K562 (cell line): ENCODE measurements around the gene TAF9. TPM values are rescaled to one million over a fixed set of nuclear protein-coding genes. Genes with fewer than 3 reads are reported as not detected.

Source experiments
- ATAC-seq: fragments of 200-7000 bp; cut with Tn5 transposase; 3 replicates; pipeline ENCODE4 v1.9.1; 2020; ENCODE audit warnings: moderate library complexity
- BruUV-seq: library from RNA; stranded (reverse); fragments of 400-500 nt; replicated peaks from 2 replicates; lab custom pipeline; 2021; lab: Mats Ljungman, UMichigan
- CTCF ChIA-PET: fragments of 300-600 bp; formaldehyde crosslinking; extraction: SDS; loops from one replicate; lab custom pipeline; 2021; ENCODE audit warnings: low intra/inter-chr PET ratio; lab: Yijun Ruan, JAX
- POLR2A ChIA-PET: fragments of 300-600, 350-650 bp; sonication (Branson Sonifier 250); formaldehyde crosslinking; extraction: SDS; loops from one replicate; lab custom pipeline; 2021; ENCODE audit warnings: antibody characterized with exemption, inconsistent platforms; lab: Yijun Ruan, JAX
- DNase-seq, 4 experiments: peaks; one replicate each; pipeline versions ENCODE4 v3.0.0 to v3.0.0-alpha.2; 2011 to 2018; ENCODE audit warnings: low spot score in 3 of 4, mixed read lengths in 3 of 4; ENCODE audit errors: extremely low read depth in 1 of 4
- FAIRE-seq: peaks from 2 replicates; lab custom pipeline; 2011; peaks lifted over from hg19 to GRCh38; lab: Jason Lieb, UNC
- H2AFZ ChIP-seq: 2 replicates; pipeline ENCODE4 v1.6.0; 2011; ENCODE audit warnings: low read depth, low read length, control low read depth, inconsistent platforms
- H3K27ac ChIP-seq: fragments of 200-600 bp; 3 replicates; pipeline ENCODE4 v1.8.0; 2011; ENCODE audit warnings: low read depth, mild to moderate bottlenecking, control low read depth, inconsistent platforms, low read length, moderate library complexity, mixed read lengths; ENCODE audit errors: extremely low read depth
- H3K27me3 ChIP-seq, 2 experiments: fragments of 300-600 bp in 1 of 2; 2 replicates in 1 of 2; 3 replicates in 1 of 2; pipeline versions ENCODE4 v1.6.0 to v1.8.0; 2011; ENCODE audit warnings: inconsistent platforms in 2 of 2, low read length in 2 of 2, mild to moderate bottlenecking in 1 of 2, mixed read lengths in 1 of 2, moderate library complexity in 1 of 2; ENCODE audit not compliant: control insufficient read depth in 2 of 2, insufficient read depth in 2 of 2
- H3K36me3 ChIP-seq: fragments of 300-600 bp; 3 replicates; pipeline ENCODE4 v1.8.0; 2011; ENCODE audit warnings: mild to moderate bottlenecking, low read length, inconsistent platforms; ENCODE audit not compliant: control insufficient read depth, insufficient read depth
- H3K4me1 ChIP-seq, 2 experiments: fragments of 200-600 bp in 1 of 2; replicated peaks in 1 of 2; 2 replicates in 1 of 2; 3 replicates in 1 of 2; pipeline versions ENCODE4 v1.5.1 to v1.8.0; 2011; ENCODE audit warnings: inconsistent platforms in 2 of 2, low read length in 2 of 2, mild to moderate bottlenecking in 1 of 2, mixed read lengths in 1 of 2, moderate library complexity in 1 of 2; ENCODE audit not compliant: control insufficient read depth in 2 of 2, insufficient read depth in 2 of 2
- H3K4me2 ChIP-seq: 2 replicates; pipeline ENCODE4 v1.6.1; 2011; ENCODE audit warnings: low read length, control low read depth, inconsistent platforms, mixed read lengths; ENCODE audit not compliant: insufficient read depth
- H3K4me3 ChIP-seq: fragments of 200-600 bp; sonication (generic), shearing (Covaris generic); 2 replicates; pipeline ENCODE4 v1.5.1; 2016; ENCODE audit warnings: control low read depth, inconsistent platforms
- H3K79me2 ChIP-seq: fragments of 200-600 bp; 3 replicates; pipeline ENCODE4 v1.8.0; 2011; ENCODE audit warnings: low read length, inconsistent platforms; ENCODE audit not compliant: control insufficient read depth, insufficient read depth
- H3K9ac ChIP-seq, 2 experiments: 2 replicates each; pipeline versions ENCODE4 v1.6.0 to v1.6.1; 2011; ENCODE audit warnings: low read depth in 2 of 2, low read length in 2 of 2, control low read depth in 1 of 2, inconsistent platforms in 1 of 2, mild to moderate bottlenecking in 1 of 2, mixed read lengths in 1 of 2; ENCODE audit not compliant: insufficient read depth in 1 of 2
- H3K9me1 ChIP-seq: one replicate; pipeline ENCODE4 v1.6.0; 2011; ENCODE audit warnings: inconsistent platforms, mild to moderate bottlenecking, low read length, moderate library complexity; ENCODE audit not compliant: control insufficient read depth, insufficient read depth
- H3K9me3 ChIP-seq: replicated peaks from 2 replicates; pipeline ENCODE4 v1.5.1; 2011; ENCODE audit warnings: low read depth, low read length, inconsistent platforms; ENCODE audit not compliant: control insufficient read depth, insufficient read depth
- H4K20me1 ChIP-seq: replicated peaks from 2 replicates; pipeline ENCODE4 v1.6.1; 2011; ENCODE audit warnings: low read length, inconsistent platforms, mixed read lengths; ENCODE audit not compliant: control insufficient read depth, insufficient read depth
- CEBPG ChIP-seq, 3 experiments: fragments of 200-800 bp in 1 of 3; sonication (Bioruptor generic) in 1 of 3; sonication (generic) in 1 of 3; formaldehyde crosslinking in 1 of 3; IDR thresholded peaks in 2 of 3; conservative IDR thresholded peaks in 1 of 3; 2 replicates each; pipeline versions ENCODE4 v1.6.1 to v1.8.0; 2016 to 2022; ENCODE audit warnings: missing compliant biosample characterization in 2 of 3, missing genetic modification characterization in 2 of 3, mild to moderate bottlenecking in 1 of 3, missing genetic modification reagents in 1 of 3
- DMBX1 ChIP-seq: fragments of 250-450 bp; sonication (Bioruptor Pico); IDR thresholded peaks from 2 replicates; pipeline ENCODE4 v1.8.0; 2022; ENCODE audit warnings: inconsistent platforms, mild to moderate bottlenecking, moderate library complexity, borderline replicate concordance
- L3MBTL2 ChIP-seq: fragments of 450-650 bp; IDR thresholded peaks from 2 replicates; pipeline ENCODE4 v1.6.1; 2016; ENCODE audit warnings: mild to moderate bottlenecking, moderate library complexity
- NFRKB ChIP-seq: fragments of 450-650 bp; IDR thresholded peaks from 2 replicates; pipeline ENCODE4 v1.6.1; 2016; ENCODE audit warnings: low read depth
- RAD21 ChIP-seq, 2 experiments: fragments of 250-450 bp in 1 of 2; fragments of 450-650 bp in 1 of 2; sonication (Bioruptor Pico) in 1 of 2; formaldehyde crosslinking in 1 of 2; IDR thresholded peaks in 1 of 2; conservative IDR thresholded peaks in 1 of 2; 2 replicates each; pipeline versions ENCODE4 v1.4.0 to v1.8.0; 2020 to 2022; ENCODE audit warnings: mild to moderate bottlenecking in 2 of 2, moderate library complexity in 1 of 2
- WGBS: fragments of 100-300 bp; shearing (Covaris generic); methylation state at CpG from one replicate; pipeline ENCODE4 v1.1.6; 2016; ENCODE audit warnings: low coverage, mixed read lengths; ENCODE audit not compliant: insufficient coverage; ENCODE audit errors: missing lambda C conversion rate; 5-methylcytosine and 5-hydroxymethylcytosine counted together
- in situ Hi-C: fragments of 300-500 bp; cut with MboI; formaldehyde crosslinking; loops from 4 replicates; pipeline ENCODE4 v1.15.0; 2018; ENCODE audit warnings: inconsistent platforms, mixed read lengths
- intact Hi-C: fragments of 100-400 bp; cut with micrococcal nuclease; formaldehyde crosslinking; loops from 2 replicates; pipeline ENCODE4 v1.14.2; 2022
- polyA plus RNA-seq, 8 experiments: library from polyadenylated mRNA; depleted of rRNA in 4 of 8; stranded (reverse) in 5 of 8; unstranded in 3 of 8; fragments of >200 nt; fragmentation: Nextera tagmentation in 2 of 8; fragmentation: Illumina TruSeq in 1 of 8; extraction: Ambion mirVana in 2 of 8; extraction: Trizol in 1 of 8; gene quantifications; 2 replicates each; pipeline versions ENCODE4 v1.2.1 to v1.2.3, GENCODE V29; 2011 to 2014; ENCODE audit warnings: inconsistent platforms in 1 of 8, missing spikeins in 1 of 8
- total RNA-seq, 7 experiments: library from RNA; depleted of rRNA in 6 of 7; stranded (reverse); fragments of >200 nt in 6 of 7; fragmentation: Illumina TruSeq in 2 of 7; extraction: Trizol in 2 of 7; gene quantifications; 2 replicates each; pipeline versions ENCODE4 v1.2.1 to v1.2.3, GENCODE V29; 2011 to 2021; ENCODE audit warnings: low replicate concordance in 1 of 7
- TF ChIP-seq, protein P1 (sequence below), 2 experiments: fragments of 450-650 bp; conservative IDR thresholded peaks; 2 replicates each; pipeline ENCODE4 v1.6.1; 2017; ENCODE audit warnings: mild to moderate bottlenecking in 2 of 2, moderate library complexity in 2 of 2
- TF ChIP-seq, protein P2 (sequence below): fragments of 250-450 bp; sonication (Bioruptor Pico); IDR thresholded peaks from 2 replicates; pipeline ENCODE4 v1.8.0; 2022; ENCODE audit warnings: moderate library complexity, mild to moderate bottlenecking, inconsistent platforms
- TF ChIP-seq, protein P3 (sequence below): sonication (generic); formaldehyde crosslinking; IDR thresholded peaks from 2 replicates; pipeline ENCODE4 v1.8.1; 2022; ENCODE audit warnings: missing genetic modification reagents
- TF ChIP-seq, protein P4 (sequence below), 3 experiments: IDR thresholded peaks in 2 of 3; conservative IDR thresholded peaks in 1 of 3; 2 replicates each; pipeline ENCODE4 v1.5.1; 2011 to 2012; ENCODE audit warnings: low read length in 3 of 3, mild to moderate bottlenecking in 3 of 3, control low read depth in 2 of 3, improper control_type of control experiment in 1 of 3, inconsistent platforms in 1 of 3, low read depth in 1 of 3, mixed read lengths in 1 of 3, moderate library complexity in 1 of 3; ENCODE audit not compliant: insufficient read depth in 2 of 3

TAF9 gene
- total and polyA plus RNA-seq, 9 of the 15 experiments (the other 6 are each of a cell fraction or from before 2014, with no cell fraction given): 119 to 566 (median 207) TPM

DNA sequence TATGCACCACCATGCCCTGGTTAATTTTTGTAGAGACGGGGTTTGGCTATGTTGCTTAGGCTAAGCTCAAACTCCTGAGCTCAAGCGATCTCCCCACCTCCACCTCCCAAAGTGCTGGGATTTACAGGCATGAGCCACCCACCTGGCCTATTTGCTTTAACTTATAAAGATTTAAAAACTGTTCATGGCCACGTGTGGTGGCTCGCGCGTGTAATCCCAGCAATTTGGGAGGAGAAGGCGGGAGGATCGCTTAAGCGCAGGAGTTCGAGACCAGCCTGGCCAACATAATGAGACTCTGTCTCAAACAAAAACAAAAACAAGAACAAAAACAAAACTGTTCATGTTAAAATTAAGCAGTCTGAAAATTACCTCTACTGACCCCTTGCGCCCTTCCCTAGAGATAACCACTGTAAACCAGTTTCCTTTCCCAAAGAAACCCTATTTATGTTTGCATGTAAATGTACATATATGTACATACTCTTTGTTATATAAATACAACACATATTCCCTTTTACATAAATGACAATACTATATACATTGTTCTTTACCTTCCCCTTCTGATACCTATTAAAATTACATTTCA lies 1.5 kb downstream of the TAF9 start:
- Histone ChIP-seq H4K20me1 (no peaks in the 10 kb centered on the region), H3K79me2 (peaks cover 97% of the 10 kb centered on the region), H3K9me3 (no peaks in the 10 kb centered on the region), H3K9ac (peak overlapping the region; percentile 85 to 97; a peak in 3 of 4 replicates), H3K27ac (peak overlapping the region; percentile 99), H3K4me2 (peak overlapping the region; percentile 96), H3K4me1 (peaks cover 0 to 6% of the 10 kb centered on the region in 2 experiments; a peak in 4 of 5 replicates), H3K4me3 (peak overlapping the region; percentile 70), H3K9me1 (no peaks in the 10 kb centered on the region), H3K27me3 (no peaks in the 10 kb centered on the region), H2AFZ (no peak overlapping the region), H3K36me3 (peaks cover 47% of the 10 kb centered on the region)
- in situ Hi-C loops: no loop called here
- intact Hi-C loops: loop anchor here (2.0 kb wide), 2 partner anchors 273 to 325 kb away; partner anchors contain the start of gene SLC30A5
- no TSS peak for BruUV-seq
- FAIRE-seq: no peak
- ChIA-PET POLR2A (interaction anchor here (0.9 kb wide), 1 partner anchor 25 kb away, joined by 4 read pairs; no protein-coding TSS in a partner anchor), CTCF (interaction anchor here (1.6 kb wide), 1 partner anchor 274 kb away, joined by 3 read pairs; the partner anchor contains the start of gene SLC30A5)
- WGBS: 3% methylated on average over 11 of the region's 11 CpGs
- peak in 1 of 4 experiments; percentile 37 for DNase-seq
- ATAC-seq: peak; percentile 4
- TF ChIP-seq L3MBTL2 (peak; percentile 43; the same call in 1 of the 2 replicates), CEBPG (CRISPR knock-in tag; IDR thresholded peaks at IDR 0.05) (0 out of 2 replicates have a peak, but pooled peaks have one; percentile 7), CEBPG (tag; conservative IDR thresholded peaks at IDR 0.05 in 1 of 2, IDR thresholded peaks at IDR 0.05 in 1 of 2) (no peak), RAD21 (CRISPR knock-in tag; conservative IDR thresholded peaks at IDR 0.05 in 1 of 2, IDR thresholded peaks at IDR 0.05 in 1 of 2) (peak in 1 of 2 experiments; percentile 31; a peak in 2 of 4 replicates), DMBX1 (CRISPR knock-in tag) (no peak), NFRKB (no peak)
- TF ChIP-seq, protein P1, sequence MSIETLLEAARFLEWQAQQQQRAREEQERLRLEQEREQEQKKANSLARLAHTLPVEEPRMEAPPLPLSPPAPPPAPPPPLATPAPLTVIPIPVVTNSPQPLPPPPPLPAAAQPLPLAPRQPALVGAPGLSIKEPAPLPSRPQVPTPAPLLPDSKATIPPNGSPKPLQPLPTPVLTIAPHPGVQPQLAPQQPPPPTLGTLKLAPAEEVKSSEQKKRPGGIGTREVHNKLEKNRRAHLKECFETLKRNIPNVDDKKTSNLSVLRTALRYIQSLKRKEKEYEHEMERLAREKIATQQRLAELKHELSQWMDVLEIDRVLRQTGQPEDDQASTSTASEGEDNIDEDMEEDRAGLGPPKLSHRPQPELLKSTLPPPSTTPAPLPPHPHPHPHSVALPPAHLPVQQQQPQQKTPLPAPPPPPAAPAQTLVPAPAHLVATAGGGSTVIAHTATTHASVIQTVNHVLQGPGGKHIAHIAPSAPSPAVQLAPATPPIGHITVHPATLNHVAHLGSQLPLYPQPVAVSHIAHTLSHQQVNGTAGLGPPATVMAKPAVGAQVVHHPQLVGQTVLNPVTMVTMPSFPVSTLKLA (conservative IDR thresholded peaks at IDR 0.05): peak; percentile 24 to 60; a peak in 3 of 4 replicates
- TF ChIP-seq, protein P2, sequence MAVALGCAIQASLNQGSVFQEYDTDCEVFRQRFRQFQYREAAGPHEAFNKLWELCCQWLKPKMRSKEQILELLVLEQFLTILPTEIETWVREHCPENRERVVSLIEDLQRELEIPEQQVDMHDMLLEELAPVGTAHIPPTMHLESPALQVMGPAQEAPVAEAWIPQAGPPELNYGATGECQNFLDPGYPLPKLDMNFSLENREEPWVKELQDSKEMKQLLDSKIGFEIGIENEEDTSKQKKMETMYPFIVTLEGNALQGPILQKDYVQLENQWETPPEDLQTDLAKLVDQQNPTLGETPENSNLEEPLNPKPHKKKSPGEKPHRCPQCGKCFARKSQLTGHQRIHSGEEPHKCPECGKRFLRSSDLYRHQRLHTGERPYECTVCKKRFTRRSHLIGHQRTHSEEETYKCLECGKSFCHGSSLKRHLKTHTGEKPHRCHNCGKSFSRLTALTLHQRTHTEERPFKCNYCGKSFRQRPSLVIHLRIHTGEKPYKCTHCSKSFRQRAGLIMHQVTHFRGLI (CRISPR knock-in tag): no peak
- TF ChIP-seq, protein P3, sequence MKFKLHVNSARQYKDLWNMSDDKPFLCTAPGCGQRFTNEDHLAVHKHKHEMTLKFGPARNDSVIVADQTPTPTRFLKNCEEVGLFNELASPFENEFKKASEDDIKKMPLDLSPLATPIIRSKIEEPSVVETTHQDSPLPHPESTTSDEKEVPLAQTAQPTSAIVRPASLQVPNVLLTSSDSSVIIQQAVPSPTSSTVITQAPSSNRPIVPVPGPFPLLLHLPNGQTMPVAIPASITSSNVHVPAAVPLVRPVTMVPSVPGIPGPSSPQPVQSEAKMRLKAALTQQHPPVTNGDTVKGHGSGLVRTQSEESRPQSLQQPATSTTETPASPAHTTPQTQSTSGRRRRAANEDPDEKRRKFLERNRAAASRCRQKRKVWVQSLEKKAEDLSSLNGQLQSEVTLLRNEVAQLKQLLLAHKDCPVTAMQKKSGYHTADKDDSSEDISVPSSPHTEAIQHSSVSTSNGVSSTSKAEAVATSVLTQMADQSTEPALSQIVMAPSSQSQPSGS (CRISPR knock-in tag): no peak
- TF ChIP-seq, protein P4, sequence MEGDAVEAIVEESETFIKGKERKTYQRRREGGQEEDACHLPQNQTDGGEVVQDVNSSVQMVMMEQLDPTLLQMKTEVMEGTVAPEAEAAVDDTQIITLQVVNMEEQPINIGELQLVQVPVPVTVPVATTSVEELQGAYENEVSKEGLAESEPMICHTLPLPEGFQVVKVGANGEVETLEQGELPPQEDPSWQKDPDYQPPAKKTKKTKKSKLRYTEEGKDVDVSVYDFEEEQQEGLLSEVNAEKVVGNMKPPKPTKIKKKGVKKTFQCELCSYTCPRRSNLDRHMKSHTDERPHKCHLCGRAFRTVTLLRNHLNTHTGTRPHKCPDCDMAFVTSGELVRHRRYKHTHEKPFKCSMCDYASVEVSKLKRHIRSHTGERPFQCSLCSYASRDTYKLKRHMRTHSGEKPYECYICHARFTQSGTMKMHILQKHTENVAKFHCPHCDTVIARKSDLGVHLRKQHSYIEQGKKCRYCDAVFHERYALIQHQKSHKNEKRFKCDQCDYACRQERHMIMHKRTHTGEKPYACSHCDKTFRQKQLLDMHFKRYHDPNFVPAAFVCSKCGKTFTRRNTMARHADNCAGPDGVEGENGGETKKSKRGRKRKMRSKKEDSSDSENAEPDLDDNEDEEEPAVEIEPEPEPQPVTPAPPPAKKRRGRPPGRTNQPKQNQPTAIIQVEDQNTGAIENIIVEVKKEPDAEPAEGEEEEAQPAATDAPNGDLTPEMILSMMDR (IDR thresholded peaks at IDR 0.05 in 2 of 3, conservative IDR thresholded peaks at IDR 0.05 in 1 of 3; ENCODE audit: insufficient read depth in 2 of 3, low read depth in 1 of 3, low read length in 3 of 3): peak in 2 of 3 experiments; percentile 8 to 60; a peak in 4 of 6 replicates
